ENCODE results near the gene BCKDK. TPM values are rescaled to one million over a fixed set of nuclear protein-coding genes. Genes with fewer than 3 reads are reported as not detected.

BCKDK gene
- polyA plus RNA-seq, 3 donors, result 76.5 to 93.5 (median 90.8) TPM

DNA sequence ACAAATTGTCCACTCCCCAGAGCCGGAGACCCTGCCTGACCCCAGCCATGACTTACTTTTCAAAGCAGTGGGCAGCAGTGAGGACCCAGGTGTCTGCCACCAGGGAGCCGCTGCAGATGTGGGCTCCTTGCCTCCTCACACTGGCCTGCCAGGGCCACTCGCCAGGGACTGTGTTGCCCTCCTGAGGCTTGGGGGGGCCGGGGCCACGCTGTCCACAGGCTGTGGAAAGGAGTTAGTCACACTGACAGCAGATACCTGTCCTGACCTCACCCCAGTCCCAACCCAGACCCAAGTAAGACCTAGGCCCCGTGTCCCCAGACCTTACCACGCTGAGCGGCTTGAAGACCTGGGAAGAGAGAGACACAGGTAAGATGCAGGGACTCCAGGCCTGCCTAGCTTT is 20.7 kb upstream of the BCKDK start:
- no peak overlapping the region for H2AFZ ChIP-seq (ENCODE audit: insufficient read depth, low read depth, low read length, poor library complexity, severe bottlenecking)
- DNase-seq, result no peak
- no peak overlapping the region for H3K4me2 ChIP-seq (replicated peaks; ENCODE audit: extremely low read depth, low read length, poor library complexity, severe bottlenecking)
- H3K27ac ChIP-seq (ENCODE audit: low read depth in 1 of 2, low read length in 2 of 2), result no peak overlapping the region
- H3K4me3 Mint-ChIP-seq, result no peak overlapping the region
- H3K9ac ChIP-seq (ENCODE audit: insufficient read depth, low read length, poor library complexity, severe bottlenecking), result no peak overlapping the region
- H3K9me3 Mint-ChIP-seq, result no peaks in the 10 kb centered on the region
- peaks cover 26% of the 10 kb centered on the region for H4K20me1 ChIP-seq (ENCODE audit: insufficient read depth, low read length)
- no peaks in the 10 kb centered on the region for H3K9me3 ChIP-seq (replicated peaks in 1 of 2; ENCODE audit: control insufficient read depth in 1 of 2, insufficient read depth in 1 of 2, low read length in 2 of 2)
- TF ChIP-seq, protein P1, sequence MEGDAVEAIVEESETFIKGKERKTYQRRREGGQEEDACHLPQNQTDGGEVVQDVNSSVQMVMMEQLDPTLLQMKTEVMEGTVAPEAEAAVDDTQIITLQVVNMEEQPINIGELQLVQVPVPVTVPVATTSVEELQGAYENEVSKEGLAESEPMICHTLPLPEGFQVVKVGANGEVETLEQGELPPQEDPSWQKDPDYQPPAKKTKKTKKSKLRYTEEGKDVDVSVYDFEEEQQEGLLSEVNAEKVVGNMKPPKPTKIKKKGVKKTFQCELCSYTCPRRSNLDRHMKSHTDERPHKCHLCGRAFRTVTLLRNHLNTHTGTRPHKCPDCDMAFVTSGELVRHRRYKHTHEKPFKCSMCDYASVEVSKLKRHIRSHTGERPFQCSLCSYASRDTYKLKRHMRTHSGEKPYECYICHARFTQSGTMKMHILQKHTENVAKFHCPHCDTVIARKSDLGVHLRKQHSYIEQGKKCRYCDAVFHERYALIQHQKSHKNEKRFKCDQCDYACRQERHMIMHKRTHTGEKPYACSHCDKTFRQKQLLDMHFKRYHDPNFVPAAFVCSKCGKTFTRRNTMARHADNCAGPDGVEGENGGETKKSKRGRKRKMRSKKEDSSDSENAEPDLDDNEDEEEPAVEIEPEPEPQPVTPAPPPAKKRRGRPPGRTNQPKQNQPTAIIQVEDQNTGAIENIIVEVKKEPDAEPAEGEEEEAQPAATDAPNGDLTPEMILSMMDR (IDR thresholded peaks at IDR 0.05), result no peak
- peaks cover 0 to 3% (median 0%) of the 10 kb centered on the region in 3 donors for H3K27me3 Mint-ChIP-seq (ENCODE audit: low read depth in 3 of 3)
- peaks cover 38 to 59% of the 10 kb centered on the region in 2 donors for H3K36me3 Mint-ChIP-seq
- WGBS (ENCODE audit: insufficient coverage), result 95% methylated on average over 3 of the region's 8 CpGs
- no peaks in the 10 kb centered on the region for H3K4me1 ChIP-seq (ENCODE audit: control insufficient read depth in 1 of 2, insufficient read depth in 2 of 2, low read length in 2 of 2)
- H3K79me2 ChIP-seq (ENCODE audit: insufficient read depth, low read length), result peaks cover 10% of the 10 kb centered on the region
- intact Hi-C loops (cut with micrococcal nuclease), result no loop called here
- no peaks in the 10 kb centered on the region for H3K27me3 ChIP-seq (ENCODE audit: control insufficient read depth in 2 of 2, insufficient read depth in 2 of 2, low read length in 2 of 2)
- peaks cover 33 to 77% of the 10 kb centered on the region in 2 donors for H3K36me3 ChIP-seq (replicated peaks in 1 of 2; ENCODE audit: control insufficient read depth in 1 of 2, insufficient read depth in 2 of 2, low read length in 2 of 2)
- no peak overlapping the region for H3K4me3 ChIP-seq (replicated peaks in 1 of 3; ENCODE audit: low read depth in 2 of 3, low read length in 3 of 3)
- peaks cover 4% of the 10 kb centered on the region for H3K4me1 Mint-ChIP-seq
- no peak overlapping the region for H3K27ac Mint-ChIP-seq

- Mint-ChIP-seq H3K4me3 (no peak overlapping the region), H3K36me3 (peaks cover 39 to 60% of the 10 kb centered on the region in 2 donors), H3K4me1 (peaks cover 2% of the 10 kb centered on the region), H3K27ac (no peak overlapping the region), H3K9me3 (no peaks in the 10 kb centered on the region), H3K27me3 (ENCODE audit: low read depth in 3 of 3) (peaks cover 0 to 3% (median 0%) of the 10 kb centered on the region in 3 donors)
- H3K9me3 ChIP-seq (replicated peaks in 1 of 2; ENCODE audit: control insufficient read depth in 1 of 2, insufficient read depth in 1 of 2, low read length in 2 of 2), result no peaks in the 10 kb centered on the region
- no peaks in the 10 kb centered on the region for H3K27me3 ChIP-seq (ENCODE audit: control insufficient read depth in 2 of 2, insufficient read depth in 2 of 2, low read length in 2 of 2)
- peaks cover 21% of the 10 kb centered on the region for H4K20me1 ChIP-seq (ENCODE audit: insufficient read depth, low read length)
- 100% methylated on average over 1 of the region's 5 CpGs for WGBS (ENCODE audit: insufficient coverage)
- no peak overlapping the region for H3K4me3 ChIP-seq (replicated peaks in 1 of 3; ENCODE audit: low read depth in 2 of 3, low read length in 3 of 3)
- no peak overlapping the region for H3K4me2 ChIP-seq (replicated peaks; ENCODE audit: extremely low read depth, low read length, poor library complexity, severe bottlenecking)
- TF ChIP-seq, protein P1 (IDR thresholded peaks at IDR 0.05), result no peak
- no peak overlapping the region for H2AFZ ChIP-seq (ENCODE audit: insufficient read depth, low read depth, low read length, poor library complexity, severe bottlenecking)
- peaks cover 31 to 72% of the 10 kb centered on the region in 2 donors for H3K36me3 ChIP-seq (replicated peaks in 1 of 2; ENCODE audit: control insufficient read depth in 1 of 2, insufficient read depth in 2 of 2, low read length in 2 of 2)
- H3K27ac ChIP-seq (ENCODE audit: low read depth in 1 of 2, low read length in 2 of 2), result no peak overlapping the region
- no peak for DNase-seq
- H3K9ac ChIP-seq (ENCODE audit: insufficient read depth, low read length, poor library complexity, severe bottlenecking), result no peak overlapping the region
- H3K4me1 ChIP-seq (ENCODE audit: control insufficient read depth in 1 of 2, insufficient read depth in 2 of 2, low read length in 2 of 2), result no peaks in the 10 kb centered on the region
- peaks cover 14% of the 10 kb centered on the region for H3K79me2 ChIP-seq (ENCODE audit: insufficient read depth, low read length)
- intact Hi-C loops (cut with micrococcal nuclease), result no loop called here
Observed at GRCh38 chr16:31087971-31088370, 20.2 kb upstream of the BCKDK start.

Measured in CD14-positive monocyte (primary cell).